GM18505 (cell line): Measurements from ENCODE around the gene BIN1.

ENCODE experiments used
- ATAC-seq: cut with Tn5 transposase; IDR thresholded peaks from one replicate; pipeline ENCODE4 v1.9.1; 2021; ENCODE audit not compliant: unreplicated experiment
- POLR2A ChIP-seq: IDR thresholded peaks from 4 replicates; pipeline ENCODE4 v1.6.1; 2011; ENCODE audit warnings: borderline replicate concordance; ENCODE audit not compliant: insufficient read depth, insufficient read length; ENCODE audit errors: extremely low read depth

The BIN1 gene

DNA sequence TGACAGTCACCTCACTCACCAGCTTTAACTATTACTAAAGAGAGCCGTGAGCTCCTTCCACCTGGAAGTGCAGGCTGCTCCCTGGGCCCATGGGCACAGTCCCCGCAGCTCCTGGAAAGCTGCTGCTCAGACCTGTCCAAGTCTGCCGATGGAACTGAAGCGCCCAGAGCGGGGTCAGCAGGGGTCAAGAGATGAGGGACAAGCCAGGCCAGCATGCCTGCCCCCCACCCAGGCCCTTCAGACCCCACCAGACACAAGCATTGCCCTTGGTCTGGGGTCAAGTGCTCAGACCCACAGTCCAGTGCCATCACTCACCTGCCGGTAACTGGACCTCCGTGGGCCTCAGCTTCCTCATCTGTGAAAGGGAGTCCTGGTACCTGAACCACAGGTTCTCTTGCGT, 59.9 kb downstream of the BIN1 start:
- no peak for ATAC-seq
- no peak for TF ChIP-seq POLR2A

DNA sequence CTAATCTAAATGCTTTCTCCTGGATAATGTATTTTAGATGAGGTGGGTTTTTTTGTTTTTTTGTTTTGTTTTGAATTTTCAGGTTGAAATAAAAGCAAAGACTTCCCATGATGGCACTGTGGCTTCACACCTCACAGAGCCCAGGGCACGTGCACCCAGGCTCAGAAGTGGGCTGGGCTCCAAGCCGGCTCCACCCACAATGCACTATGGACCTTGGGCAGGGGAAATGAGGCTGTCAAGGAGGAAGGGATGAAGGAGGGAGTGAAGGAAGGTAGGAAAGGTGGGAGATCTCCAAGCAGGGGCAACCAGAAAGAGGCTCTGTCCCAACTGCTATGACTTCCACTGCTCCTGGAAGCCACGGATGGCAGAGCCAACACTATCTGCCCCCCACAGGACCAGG, 60.4 kb downstream of the BIN1 start:
- no peak for TF ChIP-seq POLR2A
- no peak for ATAC-seq

DNA sequence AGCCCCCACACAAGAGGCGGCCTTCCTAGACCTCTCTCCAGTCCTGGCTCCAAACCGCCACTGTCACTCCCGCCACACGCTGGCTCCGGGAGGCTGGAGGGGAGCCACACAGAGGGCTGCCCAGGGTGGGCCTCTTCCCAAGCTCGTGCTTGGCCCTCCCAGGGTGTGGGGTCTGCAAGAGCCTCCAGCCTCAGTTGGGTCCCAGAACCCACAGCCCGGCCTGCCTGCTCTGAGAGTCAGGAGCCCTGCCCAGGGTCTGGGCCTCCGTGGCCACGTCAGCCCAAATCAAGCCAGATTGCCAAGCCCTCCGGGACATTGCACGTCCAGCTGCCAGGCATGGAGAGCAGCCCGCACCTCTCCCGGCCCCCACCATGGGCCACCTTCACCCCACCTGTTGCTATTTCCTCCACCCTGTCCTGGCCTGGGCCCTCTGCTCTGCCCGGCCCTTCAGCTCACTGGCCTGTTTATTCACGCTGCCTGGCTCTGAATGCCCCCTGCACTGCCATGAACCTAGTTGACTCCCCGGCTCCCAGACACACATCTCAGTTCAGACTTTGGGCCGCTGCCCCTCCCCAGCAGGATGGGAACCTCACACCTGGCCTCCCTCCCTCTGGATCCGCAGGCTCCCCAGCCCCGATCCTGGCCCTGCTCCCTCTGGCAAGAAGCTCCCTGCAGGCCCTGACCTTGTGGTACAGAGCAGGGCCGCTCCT, 61.0 kb downstream of the BIN1 start:
- TF ChIP-seq POLR2A = no peak
- no peak for ATAC-seq

DNA sequence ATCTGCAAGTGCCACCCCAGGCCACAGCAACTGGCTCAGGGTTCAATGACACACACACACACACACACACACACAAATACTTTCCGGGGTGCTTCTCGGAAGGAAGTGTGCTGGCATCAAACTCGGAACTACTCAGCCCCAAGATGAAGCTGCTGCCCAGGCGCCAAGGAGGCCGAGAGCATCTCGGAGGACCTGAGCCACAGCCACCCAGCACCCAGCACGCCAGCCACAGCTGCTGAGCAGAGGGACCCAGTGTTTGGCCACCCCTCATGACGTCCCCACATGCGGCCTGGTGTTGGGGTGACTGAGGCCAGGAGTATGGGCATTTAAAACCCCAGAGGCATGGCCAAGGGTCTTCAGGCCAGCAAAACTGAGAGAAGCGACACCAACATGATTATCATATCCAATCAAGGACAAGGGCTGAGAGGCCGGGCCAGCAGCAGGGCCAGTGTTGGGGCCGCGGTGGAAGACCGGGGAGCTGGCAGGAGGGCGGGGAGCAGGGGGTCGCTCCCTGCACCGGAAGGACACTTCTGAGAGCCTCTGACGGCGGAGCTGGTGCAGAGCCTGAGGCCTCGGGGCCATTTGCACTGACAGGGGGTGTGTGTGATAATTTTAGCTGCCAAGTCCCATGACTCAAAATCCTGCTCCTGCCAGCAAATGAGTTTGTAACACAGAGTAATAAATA, 61.8 kb downstream of the BIN1 start:
- TF ChIP-seq POLR2A = no peak

DNA sequence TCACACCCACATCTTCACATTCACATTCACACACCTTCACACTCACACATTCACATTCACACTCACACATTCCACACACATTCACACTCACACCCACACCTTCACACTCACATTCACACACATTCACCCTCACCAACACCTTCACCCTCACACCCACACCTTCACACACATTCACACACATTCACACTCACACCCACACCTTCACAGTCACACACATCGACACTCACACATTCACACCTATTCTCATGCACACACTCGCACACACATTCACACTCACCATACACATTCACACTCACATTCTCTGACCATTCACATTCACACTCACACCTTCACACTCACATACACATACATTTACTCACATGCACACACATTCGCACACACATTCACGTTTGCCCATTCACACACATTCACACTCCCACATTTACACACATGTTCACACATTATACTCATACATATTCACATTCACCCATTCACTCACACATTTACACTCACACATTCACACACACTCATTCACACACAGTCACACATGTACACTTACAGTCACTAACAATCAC, 62.7 kb downstream of the BIN1 start:
- no peak for ATAC-seq
- no peak for TF ChIP-seq POLR2A

More for the DNA sequence above, 61.8 kb downstream of the BIN1 start:
- ATAC-seq = no peak

DNA sequence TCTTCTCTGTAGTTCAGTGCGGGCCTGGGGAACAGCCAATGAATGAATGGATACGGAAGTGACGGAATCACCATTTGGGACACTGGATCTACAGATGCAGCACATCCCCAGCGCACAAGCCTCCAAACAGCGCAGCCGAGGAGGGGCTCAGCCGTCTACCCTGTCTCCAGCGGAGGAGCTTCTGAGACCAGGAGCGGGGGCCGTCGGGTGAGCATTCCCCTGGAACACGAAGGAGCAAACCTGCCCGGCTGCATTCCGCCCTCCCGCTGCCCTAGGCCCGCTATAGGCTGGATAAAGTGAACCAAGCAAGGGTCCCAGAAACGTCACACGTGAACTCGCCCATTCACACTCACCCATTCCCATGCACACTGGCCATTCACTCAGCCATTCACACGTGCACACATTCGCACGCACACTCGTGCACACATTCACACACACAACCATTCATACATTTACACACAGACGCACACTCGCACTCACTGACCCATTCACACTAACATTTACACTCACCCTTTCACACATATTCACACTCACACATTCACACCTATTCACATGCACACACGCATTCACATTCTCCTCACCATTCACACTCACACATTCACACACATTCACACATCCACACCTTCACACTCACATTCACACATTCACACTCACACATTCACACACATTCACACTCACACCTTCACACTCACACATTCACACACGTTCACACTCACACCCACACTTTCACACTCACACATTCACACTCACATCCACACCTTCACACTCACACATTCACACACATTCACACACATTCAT, 63.4 kb downstream of the BIN1 start:
- no peak for TF ChIP-seq POLR2A
- no peak for ATAC-seq

DNA sequence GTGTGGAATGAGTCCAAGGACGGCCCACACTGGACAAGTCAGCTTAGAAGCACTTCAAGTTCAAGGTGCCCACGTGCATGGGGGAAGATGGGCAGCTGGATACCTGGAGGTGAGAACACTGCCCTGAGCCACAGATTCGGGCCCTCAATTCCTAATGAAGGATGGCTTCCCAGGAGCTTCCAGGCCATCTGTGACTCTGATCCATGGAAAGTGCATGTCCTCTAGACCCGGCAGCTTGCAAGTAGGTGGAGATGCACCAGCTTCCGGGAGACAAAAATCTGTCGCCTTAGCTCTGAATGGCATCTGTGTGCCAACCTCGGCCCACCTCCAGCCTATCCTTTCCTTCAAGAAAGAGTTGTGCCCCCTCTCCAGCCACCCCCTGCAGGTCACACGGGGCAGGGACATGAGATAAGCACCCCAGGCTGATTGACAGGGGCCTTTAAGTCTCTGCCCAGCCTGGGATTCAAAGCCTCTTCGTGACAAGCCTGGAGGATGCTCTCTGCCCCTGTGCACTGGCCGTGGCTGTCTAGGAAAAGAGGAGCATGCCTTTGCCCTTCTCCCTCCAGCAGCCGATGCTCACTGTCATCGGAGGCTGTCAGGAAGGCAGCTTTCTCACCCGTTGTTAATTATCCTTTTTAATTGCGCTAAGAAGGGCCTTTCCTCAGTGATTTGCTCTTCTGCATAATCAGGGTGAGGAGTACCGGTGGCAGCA, 65.5 kb downstream of the BIN1 start:
- ATAC-seq = no peak
- TF ChIP-seq POLR2A = no peak

DNA sequence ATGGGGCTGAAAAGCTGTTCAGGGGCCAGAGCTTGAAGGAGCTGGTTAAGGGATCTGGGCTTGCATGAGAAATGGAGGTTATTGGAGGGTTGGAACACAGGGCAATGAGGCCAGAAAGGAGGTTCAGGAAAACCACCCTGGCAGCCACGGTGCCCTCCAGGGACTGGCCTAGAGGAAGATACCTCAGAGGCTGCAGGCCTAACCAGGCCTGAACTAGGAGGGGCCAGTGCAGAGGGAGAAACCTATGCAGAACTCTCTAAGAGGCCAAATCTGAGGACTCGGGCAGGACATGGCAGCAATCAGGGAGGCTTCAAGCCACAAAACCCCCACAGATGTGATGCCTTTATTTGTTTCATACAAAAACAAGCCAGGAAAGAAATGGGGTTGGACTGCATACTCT, 66.8 kb downstream of the BIN1 start:
- no peak for ATAC-seq
- no peak for TF ChIP-seq POLR2A

DNA sequence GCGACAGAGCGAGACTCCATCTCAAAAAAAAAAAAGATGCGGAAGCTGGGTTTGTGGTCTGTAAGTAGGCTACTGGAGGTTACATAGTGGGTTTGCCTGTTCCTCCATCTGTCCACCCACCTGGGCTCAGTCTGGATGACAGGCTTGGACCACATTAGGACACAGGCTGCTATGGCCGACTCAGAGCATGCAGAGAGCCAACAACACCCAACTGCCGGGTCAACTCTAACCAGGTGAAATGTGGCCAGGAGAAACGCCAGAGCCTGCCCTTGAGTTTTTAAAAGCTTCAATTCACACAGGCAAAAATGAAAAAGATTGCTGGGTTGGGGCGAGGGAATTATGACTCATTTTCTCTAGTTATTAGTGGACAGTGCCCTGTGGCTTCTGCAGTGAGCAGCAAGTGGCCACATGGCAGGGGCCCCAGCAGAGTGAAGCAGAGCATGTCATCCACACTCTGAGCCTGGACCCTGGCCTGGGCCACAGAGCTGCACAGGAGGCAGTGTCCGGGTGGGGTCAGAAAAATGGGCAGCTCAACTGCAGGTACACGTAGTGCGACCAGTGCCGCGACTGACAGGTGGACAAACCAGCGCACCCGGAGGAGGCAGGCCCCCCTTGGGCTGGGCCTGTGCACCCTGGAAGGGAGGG, 67.4 kb downstream of the BIN1 start:
- TF ChIP-seq POLR2A = no peak
- ATAC-seq = peak; percentile 60

DNA sequence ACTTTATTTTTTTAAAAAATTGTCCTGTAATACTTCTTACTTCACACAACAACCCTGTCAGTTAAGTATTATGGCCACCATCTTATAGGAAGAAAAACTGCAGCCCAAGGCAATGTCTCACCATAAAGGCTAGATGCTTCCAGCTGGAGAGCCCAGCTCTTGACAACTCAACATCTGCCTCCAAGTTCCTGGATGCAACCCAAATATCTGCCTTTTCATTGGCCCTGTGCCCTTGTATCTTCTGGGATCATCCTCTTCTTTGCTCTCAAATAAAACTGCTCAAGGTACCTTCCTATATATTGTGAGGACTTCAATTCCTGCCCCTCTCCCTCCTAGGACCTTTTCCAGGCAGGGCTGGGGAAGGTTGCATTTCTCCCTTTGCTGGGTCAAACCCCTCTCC, 69.5 kb downstream of the BIN1 start:
- no peak for TF ChIP-seq POLR2A
- no peak for ATAC-seq

DNA sequence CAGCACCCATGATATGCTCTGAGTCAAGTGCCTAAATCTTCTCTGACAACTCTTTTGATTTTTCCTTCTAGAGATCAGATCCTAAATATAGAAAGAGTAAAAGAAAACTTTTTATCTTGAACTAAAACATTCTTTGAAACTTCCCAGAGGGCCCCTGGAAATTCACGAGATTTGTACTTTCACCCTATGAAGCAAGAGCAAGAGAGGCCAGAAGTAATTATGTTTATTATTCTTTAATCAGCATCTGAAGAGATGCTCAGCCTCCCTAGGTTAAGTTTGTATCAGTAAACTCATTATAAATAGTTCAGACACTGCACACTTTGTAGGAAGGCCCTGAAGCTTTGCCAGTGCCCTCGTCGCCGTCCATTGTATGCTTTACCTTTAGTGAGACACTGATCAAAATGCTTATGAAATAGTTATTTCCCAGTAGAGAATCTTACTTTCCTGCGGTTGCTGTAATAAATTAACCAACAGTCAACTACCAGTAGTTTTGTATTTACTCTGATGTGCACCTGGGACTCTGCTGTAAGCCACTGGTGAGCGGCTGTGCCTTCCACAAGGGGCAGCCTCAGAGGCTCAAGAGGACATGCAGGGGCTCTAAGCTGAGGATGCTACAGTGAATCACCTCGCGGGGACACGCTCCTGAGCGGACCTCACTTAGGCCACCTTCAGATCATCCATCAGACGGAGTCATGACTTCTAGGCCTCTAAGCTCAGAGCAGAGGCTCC, 71.9 kb downstream of the BIN1 start:
- TF ChIP-seq POLR2A = no peak
- peak; percentile 51 for ATAC-seq

DNA sequence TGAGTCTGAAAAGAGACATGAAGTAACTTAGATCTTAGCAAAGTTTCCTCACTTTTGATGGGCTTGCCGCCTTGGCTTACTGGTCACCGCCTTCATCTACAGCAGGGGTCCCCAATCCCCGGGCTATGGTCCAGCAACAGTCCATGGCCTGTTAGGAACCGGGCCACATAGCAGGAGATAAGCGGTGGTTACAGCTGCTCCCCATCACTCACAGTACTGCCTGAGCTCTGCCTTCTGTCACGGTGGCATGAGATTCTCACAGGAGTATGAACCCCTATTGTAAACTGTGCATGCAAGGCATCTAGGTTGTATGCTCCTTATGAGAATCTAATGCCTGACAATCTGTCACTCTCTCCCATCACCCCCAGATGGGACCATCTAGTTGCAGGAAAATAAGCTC, 72.9 kb downstream of the BIN1 start:
- TF ChIP-seq POLR2A = no peak
- ATAC-seq = no peak

DNA sequence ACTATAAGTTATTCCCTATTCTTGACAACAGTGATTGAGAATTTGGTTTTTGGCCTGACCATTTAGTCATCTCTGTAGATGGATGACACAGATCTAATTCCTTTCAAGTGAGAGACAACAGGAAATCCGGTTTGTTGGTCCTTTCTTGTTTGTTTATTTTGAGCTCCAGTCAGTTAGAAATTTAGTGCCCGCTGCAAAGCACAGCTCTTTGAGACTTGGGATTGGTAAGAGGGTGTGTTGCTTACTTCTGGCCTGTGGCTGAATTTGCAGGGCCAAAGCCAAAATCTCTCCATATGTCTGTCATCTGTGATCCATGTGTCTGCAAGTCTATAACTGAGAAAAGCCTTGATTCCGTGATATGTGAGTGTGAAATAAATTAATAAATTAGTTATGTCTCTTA, 74.3 kb downstream of the BIN1 start:
- TF ChIP-seq POLR2A = no peak
- ATAC-seq = no peak
